ENCODE measurements around the gene LRRC75A. TPM values are rescaled to one million over a fixed set of nuclear protein-coding genes. Genes with fewer than 3 reads are reported as not detected.

LRRC75A gene
- total and polyA plus RNA-seq, 2 of the 13 experiments (the other 11 are each of a cell fraction or from before 2014, with no cell fraction given) = 0.03 TPM; not detected in 1

DNA sequence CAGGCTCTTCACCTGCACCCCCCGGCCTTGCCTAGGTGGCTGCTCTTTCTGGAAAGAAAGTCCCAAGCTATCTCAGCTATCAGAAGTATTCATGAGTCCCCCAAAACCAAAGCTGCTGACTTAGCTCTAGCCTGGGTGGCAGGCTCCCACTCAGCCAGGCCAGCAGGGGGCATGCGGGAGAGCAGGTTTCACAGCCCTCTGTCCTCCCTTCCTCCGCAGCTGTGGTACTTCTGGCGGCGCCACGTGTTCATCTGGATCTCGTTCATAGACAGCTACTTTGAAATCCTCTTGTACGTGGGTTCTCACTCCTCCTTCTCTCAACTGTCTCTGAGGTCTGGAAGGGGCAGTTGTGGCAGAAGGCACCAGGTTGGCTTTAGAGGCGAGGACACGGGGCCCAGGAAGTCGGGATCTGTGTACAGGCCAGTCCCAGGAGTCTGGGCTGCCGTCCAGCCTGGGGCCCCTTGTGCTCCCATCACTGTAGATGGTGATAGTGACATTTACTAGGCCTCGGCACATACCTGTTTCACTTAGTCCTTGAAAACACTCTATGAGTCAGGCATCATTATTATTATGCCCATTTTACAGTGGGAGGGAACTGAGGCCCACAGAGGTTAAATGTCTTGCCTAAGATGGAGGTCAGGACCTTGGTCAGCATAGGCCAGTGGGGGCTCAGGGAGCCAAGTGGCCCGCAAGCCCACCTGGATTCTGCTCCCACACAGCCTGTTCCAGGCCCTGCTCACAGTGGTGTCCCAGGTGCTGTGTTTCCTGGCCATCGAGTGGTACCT is 63.7 kb downstream of the LRRC75A start (continued):
- TF ChIP-seq GABPB1 (CRISPR knock-in tag; IDR thresholded peaks at IDR 0.05) (peak; percentile 46), ZNF724P (CRISPR knock-in tag; IDR thresholded peaks at IDR 0.05; ENCODE audit: borderline replicate concordance) (no peak), ZNF674 (CRISPR knock-in tag; IDR thresholded peaks at IDR 0.05; ENCODE audit: low read depth) (no peak), SMYD3 (CRISPR knock-in tag; IDR thresholded peaks at IDR 0.05) (no peak), JUNB (CRISPR knock-in tag; IDR thresholded peaks at IDR 0.05; ENCODE audit: borderline replicate concordance) (no peak), DPF2 (CRISPR knock-in tag; IDR thresholded peaks at IDR 0.05; ENCODE audit: borderline replicate concordance, low read depth) (no peak), TCF12 (IDR thresholded peaks at IDR 0.05) (no peak), TCF12 (CRISPR knock-in tag; IDR thresholded peaks at IDR 0.05) (no peak), RBM39 (IDR thresholded peaks at IDR 0.05; ENCODE audit: low read depth, low read length, poor library complexity, severe bottlenecking) (no peak), FOXA3 (CRISPR knock-in tag; IDR thresholded peaks at IDR 0.05) (no peak), RCOR2 (CRISPR knock-in tag; IDR thresholded peaks at IDR 0.05) (no peak), GATA4 (IDR thresholded peaks at IDR 0.05; ENCODE audit: borderline replicate concordance, low read depth) (no peak), KLF9 (CRISPR knock-in tag; IDR thresholded peaks at IDR 0.05; ENCODE audit: low read depth) (0 out of 2 replicates have a peak, but pooled peaks have one; percentile 44)
- TF ChIP-seq, protein P1, sequence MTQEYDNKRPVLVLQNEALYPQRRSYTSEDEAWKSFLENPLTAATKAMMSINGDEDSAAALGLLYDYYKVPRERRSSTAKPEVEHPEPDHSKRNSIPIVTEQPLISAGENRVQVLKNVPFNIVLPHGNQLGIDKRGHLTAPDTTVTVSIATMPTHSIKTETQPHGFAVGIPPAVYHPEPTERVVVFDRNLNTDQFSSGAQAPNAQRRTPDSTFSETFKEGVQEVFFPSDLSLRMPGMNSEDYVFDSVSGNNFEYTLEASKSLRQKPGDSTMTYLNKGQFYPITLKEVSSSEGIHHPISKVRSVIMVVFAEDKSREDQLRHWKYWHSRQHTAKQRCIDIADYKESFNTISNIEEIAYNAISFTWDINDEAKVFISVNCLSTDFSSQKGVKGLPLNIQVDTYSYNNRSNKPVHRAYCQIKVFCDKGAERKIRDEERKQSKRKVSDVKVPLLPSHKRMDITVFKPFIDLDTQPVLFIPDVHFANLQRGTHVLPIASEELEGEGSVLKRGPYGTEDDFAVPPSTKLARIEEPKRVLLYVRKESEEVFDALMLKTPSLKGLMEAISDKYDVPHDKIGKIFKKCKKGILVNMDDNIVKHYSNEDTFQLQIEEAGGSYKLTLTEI (CRISPR knock-in tag; conservative IDR thresholded peaks at IDR 0.05) = no peak
- TF ChIP-seq, protein P2, sequence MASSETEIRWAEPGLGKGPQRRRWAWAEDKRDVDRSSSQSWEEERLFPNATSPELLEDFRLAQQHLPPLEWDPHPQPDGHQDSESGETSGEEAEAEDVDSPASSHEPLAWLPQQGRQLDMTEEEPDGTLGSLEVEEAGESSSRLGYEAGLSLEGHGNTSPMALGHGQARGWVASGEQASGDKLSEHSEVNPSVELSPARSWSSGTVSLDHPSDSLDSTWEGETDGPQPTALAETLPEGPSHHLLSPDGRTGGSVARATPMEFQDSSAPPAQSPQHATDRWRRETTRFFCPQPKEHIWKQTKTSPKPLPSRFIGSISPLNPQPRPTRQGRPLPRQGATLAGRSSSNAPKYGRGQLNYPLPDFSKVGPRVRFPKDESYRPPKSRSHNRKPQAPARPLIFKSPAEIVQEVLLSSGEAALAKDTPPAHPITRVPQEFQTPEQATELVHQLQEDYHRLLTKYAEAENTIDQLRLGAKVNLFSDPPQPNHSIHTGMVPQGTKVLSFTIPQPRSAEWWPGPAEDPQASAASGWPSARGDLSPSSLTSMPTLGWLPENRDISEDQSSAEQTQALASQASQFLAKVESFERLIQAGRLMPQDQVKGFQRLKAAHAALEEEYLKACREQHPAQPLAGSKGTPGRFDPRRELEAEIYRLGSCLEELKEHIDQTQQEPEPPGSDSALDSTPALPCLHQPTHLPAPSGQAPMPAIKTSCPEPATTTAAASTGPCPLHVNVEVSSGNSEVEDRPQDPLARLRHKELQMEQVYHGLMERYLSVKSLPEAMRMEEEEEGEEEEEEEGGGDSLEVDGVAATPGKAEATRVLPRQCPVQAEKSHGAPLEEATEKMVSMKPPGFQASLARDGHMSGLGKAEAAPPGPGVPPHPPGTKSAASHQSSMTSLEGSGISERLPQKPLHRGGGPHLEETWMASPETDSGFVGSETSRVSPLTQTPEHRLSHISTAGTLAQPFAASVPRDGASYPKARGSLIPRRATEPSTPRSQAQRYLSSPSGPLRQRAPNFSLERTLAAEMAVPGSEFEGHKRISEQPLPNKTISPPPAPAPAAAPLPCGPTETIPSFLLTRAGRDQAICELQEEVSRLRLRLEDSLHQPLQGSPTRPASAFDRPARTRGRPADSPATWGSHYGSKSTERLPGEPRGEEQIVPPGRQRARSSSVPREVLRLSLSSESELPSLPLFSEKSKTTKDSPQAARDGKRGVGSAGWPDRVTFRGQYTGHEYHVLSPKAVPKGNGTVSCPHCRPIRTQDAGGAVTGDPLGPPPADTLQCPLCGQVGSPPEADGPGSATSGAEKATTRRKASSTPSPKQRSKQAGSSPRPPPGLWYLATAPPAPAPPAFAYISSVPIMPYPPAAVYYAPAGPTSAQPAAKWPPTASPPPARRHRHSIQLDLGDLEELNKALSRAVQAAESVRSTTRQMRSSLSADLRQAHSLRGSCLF (CRISPR knock-in tag; IDR thresholded peaks at IDR 0.05; ENCODE audit: borderline replicate concordance) = no peak
- TF ChIP-seq, protein P3, sequence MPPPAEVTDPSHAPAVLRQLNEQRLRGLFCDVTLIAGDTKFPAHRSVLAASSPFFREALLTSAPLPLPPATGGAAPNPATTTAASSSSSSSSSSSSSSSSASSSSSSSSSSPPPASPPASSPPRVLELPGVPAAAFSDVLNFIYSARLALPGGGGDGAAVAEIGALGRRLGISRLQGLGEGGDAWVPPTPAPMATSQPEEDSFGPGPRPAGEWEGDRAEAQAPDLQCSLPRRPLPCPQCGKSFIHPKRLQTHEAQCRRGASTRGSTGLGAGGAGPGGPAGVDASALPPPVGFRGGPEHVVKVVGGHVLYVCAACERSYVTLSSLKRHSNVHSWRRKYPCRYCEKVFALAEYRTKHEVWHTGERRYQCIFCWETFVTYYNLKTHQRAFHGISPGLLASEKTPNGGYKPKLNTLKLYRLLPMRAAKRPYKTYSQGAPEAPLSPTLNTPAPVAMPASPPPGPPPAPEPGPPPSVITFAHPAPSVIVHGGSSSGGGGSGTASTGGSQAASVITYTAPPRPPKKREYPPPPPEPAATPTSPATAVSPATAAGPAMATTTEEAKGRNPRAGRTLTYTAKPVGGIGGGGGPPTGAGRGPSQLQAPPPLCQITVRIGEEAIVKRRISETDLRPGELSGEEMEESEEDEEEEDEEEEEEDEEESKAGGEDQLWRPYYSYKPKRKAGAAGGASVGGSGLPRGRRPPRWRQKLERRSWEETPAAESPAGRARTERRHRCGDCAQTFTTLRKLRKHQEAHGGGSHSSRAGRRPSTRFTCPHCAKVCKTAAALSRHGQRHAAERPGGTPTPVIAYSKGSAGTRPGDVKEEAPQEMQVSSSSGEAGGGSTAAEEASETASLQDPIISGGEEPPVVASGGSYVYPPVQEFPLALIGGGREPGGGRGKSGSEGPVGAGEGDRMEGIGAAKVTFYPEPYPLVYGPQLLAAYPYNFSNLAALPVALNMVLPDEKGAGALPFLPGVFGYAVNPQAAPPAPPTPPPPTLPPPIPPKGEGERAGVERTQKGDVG (CRISPR knock-in tag; IDR thresholded peaks at IDR 0.05; ENCODE audit: borderline replicate concordance) = 0 out of 2 replicates have a peak, but pooled peaks have one; percentile 61
- TF ChIP-seq, protein P4, sequence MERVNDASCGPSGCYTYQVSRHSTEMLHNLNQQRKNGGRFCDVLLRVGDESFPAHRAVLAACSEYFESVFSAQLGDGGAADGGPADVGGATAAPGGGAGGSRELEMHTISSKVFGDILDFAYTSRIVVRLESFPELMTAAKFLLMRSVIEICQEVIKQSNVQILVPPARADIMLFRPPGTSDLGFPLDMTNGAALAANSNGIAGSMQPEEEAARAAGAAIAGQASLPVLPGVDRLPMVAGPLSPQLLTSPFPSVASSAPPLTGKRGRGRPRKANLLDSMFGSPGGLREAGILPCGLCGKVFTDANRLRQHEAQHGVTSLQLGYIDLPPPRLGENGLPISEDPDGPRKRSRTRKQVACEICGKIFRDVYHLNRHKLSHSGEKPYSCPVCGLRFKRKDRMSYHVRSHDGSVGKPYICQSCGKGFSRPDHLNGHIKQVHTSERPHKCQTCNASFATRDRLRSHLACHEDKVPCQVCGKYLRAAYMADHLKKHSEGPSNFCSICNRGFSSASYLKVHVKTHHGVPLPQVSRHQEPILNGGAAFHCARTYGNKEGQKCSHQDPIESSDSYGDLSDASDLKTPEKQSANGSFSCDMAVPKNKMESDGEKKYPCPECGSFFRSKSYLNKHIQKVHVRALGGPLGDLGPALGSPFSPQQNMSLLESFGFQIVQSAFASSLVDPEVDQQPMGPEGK (CRISPR knock-in tag; IDR thresholded peaks at IDR 0.05) = peak; percentile 41; the same call in 1 of the 2 replicates
